Omental fat pad (tissue), 4 donors: ENCODE measurements around the gene TAS2R42. TPM values are rescaled to one million over a fixed set of nuclear protein-coding genes. Genes with fewer than 3 reads are reported as not detected.

Experiments
- ATAC-seq: fragments of 150-250 bp; one replicate; pipeline ENCODE4 v1.9.1; 2016; ENCODE audit warnings: mild to moderate bottlenecking, moderate library complexity; ENCODE audit not compliant: low FRiP score
- DNase-seq: peaks from one replicate; pipeline ENCODE4 v3.0.0-alpha.2; 2019; ENCODE audit warnings: low spot score
- CTCF ChIP-seq, 3 donors: fragments of 450-650 bp; IDR thresholded peaks; one replicate each; pipeline ENCODE4 v1.5.1; 2016 to 2017; ENCODE audit warnings: antibody characterized with exemption in 3 of 3, mild to moderate bottlenecking in 3 of 3, moderate library complexity in 2 of 3
- total RNA-seq, 4 donors: library from RNA; depleted of rRNA; stranded (reverse); fragments of >200 nt; gene quantifications; one replicate each; pipeline ENCODE4 v1.1.0, GENCODE V29; 2016

TAS2R42 gene
- total RNA-seq = not detected

- no peak for DNase-seq
- no peak for TF ChIP-seq CTCF (IDR thresholded peaks at IDR 0.05)
Measured at GRCh38 chr12:11186837-11187236, at the start of gene TAS2R42. Gene TAS2R42, minus strand, starts transcription at chr12:11186937. Its CDS starts 0 bp downstream, at chr12:11186937.

GRCh38 chr12:11233532-11233931, 46.8 kb upstream of the TAS2R42 start:
- ATAC-seq = no peak
- DNase-seq = no peak
- no peak for TF ChIP-seq CTCF (IDR thresholded peaks at IDR 0.05)

More at GRCh38 chr12:11186837-11187236, at the start of gene TAS2R42:
- ATAC-seq = no peak

GRCh38 chr12:11228296-11228879, 41.7 kb upstream of the TAS2R42 start:
- TF ChIP-seq CTCF (IDR thresholded peaks at IDR 0.05) = no peak
- no peak for DNase-seq
- ATAC-seq = no peak

GRCh38 chr12:11227373-11227772, 40.6 kb upstream of the TAS2R42 start:
- no peak for TF ChIP-seq CTCF (IDR thresholded peaks at IDR 0.05)
- ATAC-seq = no peak
- DNase-seq = no peak

- TF ChIP-seq CTCF (IDR thresholded peaks at IDR 0.05) = no peak
- ATAC-seq (no peak), DNase-seq (no peak)
Measured at GRCh38 chr12:11209113-11209512, 22.4 kb upstream of the TAS2R42 start.

- DNase-seq = no peak
- no peak for TF ChIP-seq CTCF (IDR thresholded peaks at IDR 0.05)
- no peak for ATAC-seq
Measured at GRCh38 chr12:11204173-11204572, 17.4 kb upstream of the TAS2R42 start.

- ATAC-seq = no peak
- TF ChIP-seq CTCF (IDR thresholded peaks at IDR 0.05) = no peak
- DNase-seq = no peak
Measured at GRCh38 chr12:11202811-11203210, 16.1 kb upstream of the TAS2R42 start.
